ENCODE measurements around the gene ADIPOR2.

DNA sequence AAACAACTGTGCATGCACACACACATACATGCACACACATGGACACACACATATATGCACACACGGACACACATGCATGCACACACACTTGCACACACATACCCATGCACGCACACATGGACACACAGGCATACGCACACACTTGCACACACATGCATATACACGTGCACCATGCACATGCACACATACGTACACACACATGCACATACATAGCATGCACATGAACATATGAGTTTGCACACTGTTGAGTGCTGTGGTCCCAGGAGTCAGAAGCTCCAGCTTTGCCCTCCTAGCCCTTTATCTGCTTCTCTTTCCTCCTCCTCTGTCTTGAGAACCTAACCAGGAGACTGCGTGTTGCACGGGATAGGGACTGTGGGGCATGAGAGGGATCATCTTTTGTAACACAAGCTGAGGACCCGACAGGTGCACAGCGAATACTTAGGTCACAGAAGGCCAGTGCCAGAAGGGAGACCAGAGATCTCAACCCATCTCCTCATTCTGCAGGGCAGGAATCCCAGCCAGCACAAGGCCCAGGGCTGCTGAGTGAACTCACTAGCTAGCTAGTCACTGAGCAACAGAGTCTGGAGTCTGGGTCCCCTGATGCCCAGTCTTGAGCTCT, 126.0 kb downstream of the ADIPOR2 start:
- TF ChIP-seq, protein P1, sequence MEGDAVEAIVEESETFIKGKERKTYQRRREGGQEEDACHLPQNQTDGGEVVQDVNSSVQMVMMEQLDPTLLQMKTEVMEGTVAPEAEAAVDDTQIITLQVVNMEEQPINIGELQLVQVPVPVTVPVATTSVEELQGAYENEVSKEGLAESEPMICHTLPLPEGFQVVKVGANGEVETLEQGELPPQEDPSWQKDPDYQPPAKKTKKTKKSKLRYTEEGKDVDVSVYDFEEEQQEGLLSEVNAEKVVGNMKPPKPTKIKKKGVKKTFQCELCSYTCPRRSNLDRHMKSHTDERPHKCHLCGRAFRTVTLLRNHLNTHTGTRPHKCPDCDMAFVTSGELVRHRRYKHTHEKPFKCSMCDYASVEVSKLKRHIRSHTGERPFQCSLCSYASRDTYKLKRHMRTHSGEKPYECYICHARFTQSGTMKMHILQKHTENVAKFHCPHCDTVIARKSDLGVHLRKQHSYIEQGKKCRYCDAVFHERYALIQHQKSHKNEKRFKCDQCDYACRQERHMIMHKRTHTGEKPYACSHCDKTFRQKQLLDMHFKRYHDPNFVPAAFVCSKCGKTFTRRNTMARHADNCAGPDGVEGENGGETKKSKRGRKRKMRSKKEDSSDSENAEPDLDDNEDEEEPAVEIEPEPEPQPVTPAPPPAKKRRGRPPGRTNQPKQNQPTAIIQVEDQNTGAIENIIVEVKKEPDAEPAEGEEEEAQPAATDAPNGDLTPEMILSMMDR (conservative IDR thresholded peaks at IDR 0.05; ENCODE audit: low read depth, low read length), result no peak
- TF ChIP-seq EZH2 (IDR thresholded peaks at IDR 0.05; ENCODE audit: low read length, unreplicated experiment), result no peak

Measured in PC-3 (cell line).